Activated CD4-positive, CD25-positive, alpha-beta regulatory T cell treated with anti-CD3 and anti-CD28 coated beads, Interleukin-2, amount 50 U/mL, for 24 hours (primary cell): ENCODE results near the gene CHRDL1.
"Not testable (repeated sequence)": the region's sequence is repeated elsewhere in the genome, so short reads cannot be mapped to it uniquely, and the experiment has no call there.

Source experiments
- ATAC-seq, 2 donors: fragments of 150-1000 bp; cut with Tn5 transposase; one replicate each; pipeline ENCODE4 v1.10.0; 2021; ENCODE audit warnings: mild to moderate bottlenecking in 1 of 2, moderate library complexity in 1 of 2

CHRDL1 gene

DNA sequence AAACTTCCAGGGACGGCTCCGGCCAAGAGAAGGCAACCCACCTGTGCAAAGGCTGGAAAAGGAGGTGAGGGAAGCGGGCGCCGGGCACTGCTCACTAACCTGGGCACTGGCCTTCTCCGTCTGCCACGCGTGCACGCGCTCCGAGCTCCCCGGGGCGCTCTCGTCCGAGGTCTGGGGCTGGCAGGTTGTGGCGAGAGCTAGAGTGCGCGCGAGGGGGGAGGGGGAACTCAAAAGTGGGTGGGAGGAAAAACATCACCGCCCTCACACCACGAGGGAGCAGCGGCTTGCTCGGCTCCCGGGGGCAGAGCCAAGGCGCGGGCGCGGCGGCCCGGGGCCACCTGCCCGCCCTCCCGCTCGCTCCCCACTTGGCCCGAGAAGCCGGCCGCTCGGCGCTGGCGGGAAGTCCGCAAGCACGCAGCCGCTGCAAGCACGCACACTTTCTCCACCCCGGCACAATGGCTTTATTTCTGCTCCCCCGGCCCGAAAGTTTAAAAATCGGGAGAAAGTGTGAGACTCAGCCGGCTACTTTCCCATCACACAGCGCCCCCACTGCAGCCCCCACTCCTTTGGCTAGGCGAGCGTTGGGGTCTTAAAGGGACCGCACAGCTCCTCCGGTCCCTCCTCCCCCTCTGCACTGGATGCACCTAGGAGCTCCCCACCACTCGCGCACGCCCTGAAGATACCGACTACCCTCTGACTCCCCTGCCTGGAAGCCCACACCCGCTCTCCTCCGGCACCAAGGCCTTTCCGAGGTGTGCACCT, at the start of gene CHRDL1:
Gene CHRDL1 (minus strand): TSS at position 173 of the 762 bp plus-strand sequence. CDS start 3,636 bp downstream, outside the sequence.
- ATAC-seq, result no peak

DNA sequence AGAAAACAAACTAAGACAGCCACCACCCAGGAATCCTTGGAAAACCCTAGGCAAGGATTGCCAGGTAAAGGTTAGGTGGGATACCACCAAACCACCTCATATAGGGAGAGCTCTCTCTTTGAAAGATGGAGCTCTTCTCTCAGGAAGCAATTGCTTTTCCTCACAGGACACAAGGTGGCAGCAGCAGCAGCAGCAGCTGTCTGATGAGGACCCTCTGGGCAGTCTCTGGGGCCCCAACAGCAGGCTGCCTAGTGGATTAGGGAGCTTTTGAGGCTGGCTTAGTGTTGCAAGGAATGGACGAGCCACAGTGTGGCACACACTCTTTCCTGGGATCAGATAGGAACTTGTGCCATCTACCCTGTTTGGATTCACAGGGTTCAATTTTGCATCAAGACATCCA, 41.4 kb upstream of the CHRDL1 start:
- no peak for ATAC-seq

DNA sequence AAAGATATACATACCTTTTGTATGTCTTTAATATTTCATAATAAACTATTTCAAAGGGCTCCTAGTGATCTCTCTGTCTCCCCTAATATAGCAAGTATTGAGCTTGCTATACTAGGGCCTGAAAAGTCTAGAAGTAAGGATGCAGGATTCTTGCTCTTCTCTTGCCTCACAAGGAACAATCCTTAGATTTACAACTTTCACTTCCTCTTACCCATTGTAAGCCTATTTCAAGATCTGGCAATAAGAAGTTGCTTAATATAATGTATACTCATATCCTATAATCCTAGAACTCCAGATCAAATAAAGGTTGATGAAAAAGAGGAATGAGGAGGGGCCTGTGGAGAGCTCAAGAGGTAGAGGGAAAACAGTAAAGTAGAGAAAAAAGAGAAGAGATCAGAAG, 40.8 kb upstream of the CHRDL1 start:
- ATAC-seq, result no peak

DNA sequence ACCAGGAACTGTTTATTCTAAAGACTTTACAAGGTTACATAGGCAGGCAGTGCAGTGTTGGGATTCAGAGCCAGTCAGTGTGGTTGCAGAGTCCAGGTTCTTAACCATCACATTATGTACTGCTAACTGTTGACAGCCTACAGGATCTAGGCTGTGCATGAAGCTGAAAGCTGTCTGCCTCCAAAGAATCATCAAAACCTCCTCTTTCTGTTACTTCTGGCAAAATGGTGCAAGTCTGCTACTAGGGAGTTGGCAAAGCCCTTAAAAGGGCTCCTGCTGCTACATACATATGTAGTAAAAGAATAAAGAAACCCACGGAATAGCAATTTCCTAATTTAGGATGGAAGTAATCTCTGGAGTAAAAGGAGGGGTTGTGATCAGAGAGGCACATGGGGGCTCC, 40.4 kb upstream of the CHRDL1 start:
- no peak for ATAC-seq

- ATAC-seq, result no peak
These were observed 30.4 kb upstream of the CHRDL1 start for GRCh38 chrX:110825972-110826371.

DNA sequence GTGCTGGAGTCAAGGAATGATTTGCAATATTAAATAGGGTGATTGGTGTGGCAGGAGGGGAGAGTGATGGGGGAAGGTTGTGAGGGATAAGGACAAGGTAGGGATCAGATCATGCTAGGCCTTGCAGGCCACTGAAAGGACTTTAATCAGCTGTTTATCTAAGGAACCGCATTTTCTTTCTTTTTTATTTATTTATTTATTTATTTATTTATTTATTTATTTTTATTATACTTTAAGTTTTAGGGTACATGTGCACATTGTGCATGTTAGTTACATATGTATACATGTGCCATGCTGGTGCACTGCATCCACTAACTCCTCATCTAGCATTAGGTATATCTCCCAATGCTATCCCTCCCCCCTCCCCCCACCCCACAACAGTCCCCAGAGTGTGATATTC, 20.9 kb upstream of the CHRDL1 start:
- ATAC-seq, result not testable (repeated sequence)

GRCh38 chrX:110806145-110806544, 10.5 kb upstream of the CHRDL1 start:
- ATAC-seq, result no peak

DNA sequence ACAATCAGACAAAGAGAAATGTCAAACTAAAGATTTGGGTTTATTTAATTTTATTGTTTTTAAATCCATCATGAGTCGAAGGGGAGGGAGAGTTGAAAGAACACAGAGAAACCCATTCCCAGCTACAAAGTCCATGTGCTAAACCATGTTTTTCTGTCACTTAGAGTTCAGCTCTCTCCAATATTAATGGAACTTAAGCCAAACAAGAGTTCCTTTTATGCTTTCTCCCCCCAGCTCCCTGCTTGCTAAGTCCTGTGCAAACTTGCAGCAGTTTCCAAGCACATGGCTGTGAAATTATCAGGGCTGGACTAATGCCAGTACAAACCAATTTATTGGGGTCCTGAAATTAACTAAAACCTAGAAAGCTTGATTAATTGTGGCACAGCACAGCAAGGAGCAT, 9.7 kb upstream of the CHRDL1 start:
- ATAC-seq, result no peak

DNA sequence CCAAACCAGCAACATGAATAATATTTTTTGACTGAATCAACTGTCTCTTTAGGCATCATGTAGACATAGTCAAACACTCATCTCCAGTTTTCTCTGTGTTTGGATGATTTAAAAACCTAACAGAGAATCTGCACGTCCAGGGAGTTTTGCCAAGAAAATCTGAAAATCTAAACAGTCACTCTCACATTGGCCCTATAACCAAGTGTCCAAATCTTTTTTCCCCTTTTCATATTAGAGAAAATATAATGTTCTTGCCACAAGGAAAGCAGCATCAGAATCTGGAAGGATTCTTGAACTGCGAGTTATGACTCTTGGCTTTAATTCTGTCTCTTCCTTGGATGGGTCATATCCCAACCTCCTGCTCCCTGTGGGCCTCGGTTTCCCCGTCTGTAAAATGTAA, 8.8 kb upstream of the CHRDL1 start:
- ATAC-seq, result no peak

DNA sequence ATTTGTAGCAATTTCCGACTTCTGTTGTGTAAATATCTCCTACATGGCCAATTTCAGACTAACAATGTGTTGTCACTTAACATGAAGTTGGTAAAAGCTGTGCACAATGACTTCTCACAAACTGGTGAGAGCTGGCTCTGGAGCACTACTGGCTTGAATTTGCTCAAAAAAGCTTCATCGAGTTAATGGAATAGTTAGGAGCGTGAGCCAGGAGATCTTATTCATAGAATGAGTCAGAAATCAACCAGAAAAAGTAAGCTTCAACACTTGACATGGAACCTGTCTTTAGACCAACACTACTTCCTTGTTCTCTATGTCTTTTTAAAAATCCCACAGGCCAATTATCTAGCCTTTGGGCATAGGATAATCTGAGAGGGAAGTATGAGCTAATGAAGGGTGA, 7.9 kb upstream of the CHRDL1 start:
- ATAC-seq, result no peak

- ATAC-seq, result no peak
These were observed 735 bp upstream of the CHRDL1 start for GRCh38 chrX:110796407-110796697.

- no peak for ATAC-seq
These were observed 1.0 kb downstream of the CHRDL1 start for GRCh38 chrX:110794601-110795000.

GRCh38 chrX:110791071-110791470, 4.5 kb downstream of the CHRDL1 start:
- ATAC-seq, result no peak

GRCh38 chrX:110786486-110786885, 9.1 kb downstream of the CHRDL1 start:
- ATAC-seq, result no peak

- ATAC-seq, result no peak
These were observed 35.8 kb downstream of the CHRDL1 start for GRCh38 chrX:110759785-110760184.

GRCh38 chrX:110758781-110759422, 36.7 kb downstream of the CHRDL1 start:
- ATAC-seq, result no peak

DNA sequence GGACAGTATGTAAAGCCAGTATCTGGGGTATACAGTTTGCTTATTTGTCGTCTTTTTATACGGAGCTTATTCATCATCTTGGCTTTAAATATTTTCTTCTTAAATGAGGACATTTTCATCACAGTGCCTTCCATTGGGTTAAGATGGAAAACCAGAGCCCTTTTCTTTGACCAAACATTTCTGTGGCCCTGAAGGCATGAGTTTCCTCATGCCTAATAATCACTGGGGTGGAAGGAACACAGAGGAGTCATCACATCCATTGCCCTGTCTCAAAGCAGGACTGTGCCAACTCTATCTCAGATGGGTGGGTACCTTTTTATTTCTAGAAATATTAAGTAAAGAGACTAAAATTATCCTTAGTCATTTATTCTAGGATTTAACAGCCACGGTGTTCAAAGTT, 40.0 kb downstream of the CHRDL1 start:
- ATAC-seq, result no peak

DNA sequence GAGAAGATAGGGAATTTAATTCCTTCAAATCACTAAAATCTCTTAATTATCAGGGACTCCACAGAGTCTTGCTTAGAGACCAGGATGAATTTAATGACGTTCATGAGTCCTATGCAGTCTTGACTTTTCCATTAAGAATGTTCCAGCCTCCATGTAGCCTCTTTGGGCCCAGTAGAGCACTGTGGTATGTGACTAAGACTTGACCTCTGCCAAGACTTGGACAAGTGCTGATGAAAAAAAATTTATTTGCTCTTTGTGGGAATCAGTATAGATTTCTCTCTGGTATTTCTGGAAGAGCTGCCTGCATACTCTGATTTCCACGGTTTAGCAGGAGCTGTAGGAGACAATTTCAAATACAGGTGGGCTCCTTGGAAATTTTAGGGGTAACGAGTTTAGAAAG, 40.6 kb downstream of the CHRDL1 start:
- ATAC-seq, result no peak

DNA sequence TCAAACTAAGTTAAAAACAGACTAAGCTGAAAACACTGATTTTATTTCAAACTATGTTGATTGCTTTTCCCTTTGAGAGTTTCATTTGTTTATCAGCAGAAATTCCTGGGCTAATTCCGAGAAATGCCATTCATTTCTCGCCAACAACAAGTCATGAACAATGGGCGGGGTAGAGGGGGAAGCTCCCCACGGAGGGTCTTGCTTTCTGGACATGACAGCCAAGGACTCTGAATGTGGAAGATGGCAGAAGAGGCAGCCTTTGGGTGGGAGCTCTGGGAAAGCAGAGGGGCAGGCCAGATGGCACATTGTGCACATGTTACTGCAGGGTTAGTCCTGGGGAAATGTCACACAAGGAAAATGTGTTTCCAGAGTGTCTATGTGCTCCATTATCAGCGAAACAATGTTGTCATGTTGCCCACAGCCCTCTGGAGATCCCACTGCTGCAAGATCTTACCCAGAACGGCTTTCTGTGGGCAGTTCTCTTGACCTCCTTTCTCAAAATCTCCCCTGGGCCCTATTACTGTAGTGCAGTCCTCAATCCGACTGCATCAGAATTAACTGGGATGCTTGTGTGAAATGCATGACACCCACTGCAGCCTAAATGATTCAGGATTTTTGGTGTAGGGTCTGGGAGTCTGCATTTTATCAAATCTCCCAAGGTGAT, 45.0 kb downstream of the CHRDL1 start:
- no peak for ATAC-seq

DNA sequence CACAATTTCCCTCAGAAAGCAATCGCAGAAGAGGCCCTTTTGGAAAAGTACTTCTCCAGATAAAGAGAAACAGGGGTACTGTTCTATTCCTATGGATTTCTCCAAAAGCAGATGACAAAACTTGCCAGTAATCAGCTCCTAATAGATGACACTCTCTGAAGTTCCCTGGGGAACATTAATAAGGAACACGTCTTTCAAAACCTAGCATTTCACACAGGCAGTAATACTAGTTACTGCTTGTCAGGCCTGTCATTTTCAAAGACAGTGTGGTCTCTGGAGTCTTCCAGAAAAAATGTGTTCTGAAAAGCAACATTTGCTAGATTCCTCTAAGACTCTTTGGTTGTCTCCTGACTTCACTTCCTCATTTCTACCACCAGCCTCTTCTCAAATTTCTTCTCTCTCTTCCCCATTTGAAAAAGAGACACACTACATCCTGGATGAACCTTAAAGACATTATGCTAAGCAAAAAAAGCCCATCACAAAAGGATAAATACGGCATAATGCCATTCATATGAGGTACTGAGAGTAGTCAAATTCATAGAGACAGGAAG, 47.3 kb downstream of the CHRDL1 start:
- no peak for ATAC-seq

DNA sequence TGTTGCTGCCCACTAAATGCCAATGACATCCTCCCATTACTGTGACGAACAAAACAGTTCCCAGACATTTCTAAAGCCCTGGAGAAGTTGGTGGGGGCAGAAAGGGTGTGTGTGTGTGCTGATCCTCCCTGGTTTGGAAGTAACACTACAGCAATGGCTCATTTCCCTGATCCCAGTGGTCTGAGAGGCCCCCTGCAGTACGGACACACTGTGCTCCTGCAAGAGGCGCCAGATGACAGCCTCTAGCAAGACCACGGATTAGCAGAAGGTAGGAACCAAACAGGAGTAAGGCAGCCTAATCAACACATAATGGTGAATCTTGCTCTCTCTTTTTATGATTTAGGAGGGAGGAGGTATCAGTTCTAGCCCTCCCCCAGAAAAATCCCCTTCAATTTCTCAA, 49.6 kb downstream of the CHRDL1 start:
- no peak for ATAC-seq

DNA sequence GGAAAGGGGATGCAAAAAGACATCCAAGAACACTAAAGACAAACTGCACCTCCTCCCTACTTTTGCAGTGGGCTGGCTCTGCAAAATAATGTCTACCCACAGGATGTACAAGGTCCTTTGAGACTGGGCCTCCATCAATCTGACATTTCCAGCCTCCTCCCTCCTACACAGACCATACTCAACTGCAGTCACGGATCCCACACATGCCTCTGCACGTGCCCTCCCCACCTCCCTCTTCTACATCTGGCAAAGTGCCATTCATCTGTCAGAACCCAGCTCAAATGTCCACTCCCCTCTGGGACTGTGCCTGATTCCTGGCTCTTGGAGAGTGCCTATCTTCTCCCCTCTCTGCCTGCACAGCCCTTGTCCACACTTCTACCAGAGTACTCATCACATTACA, 50.3 kb downstream of the CHRDL1 start:
- ATAC-seq, result no peak

GRCh38 chrX:110743679-110744340, 51.8 kb downstream of the CHRDL1 start:
- no peak for ATAC-seq
